Spleen (tissue), 7 donors: ENCODE results near the gene KCNK5.

Experiments
- POLR2A ChIP-seq, 3 donors: fragments of 450-650 bp; IDR thresholded peaks; one replicate each; pipeline ENCODE4 v1.5.1; 2017; ENCODE audit warnings: antibody characterized with exemption in 3 of 3, mild to moderate bottlenecking in 1 of 3
- POLR2AphosphoS5 ChIP-seq, 3 donors: sonication (generic); formaldehyde crosslinking; IDR thresholded peaks; one replicate each; pipeline ENCODE4 v1.5.1; 2017; ENCODE audit warnings: antibody characterized with exemption in 3 of 3
- TF ChIP-seq, protein P1 (sequence below), 11 experiments: fragments of 200-600 bp in 7 of 11; fragments of 450-650 bp in 4 of 11; sonication (generic) in 4 of 11; IDR thresholded peaks in 8 of 11; conservative IDR thresholded peaks in 3 of 11; 1 replicate in 7 of 11; 2 replicates in 4 of 11; pipeline versions ENCODE4 v1.4.0 to v1.8.0; 2016 to 2021; ENCODE audit warnings: antibody characterized with exemption in 11 of 11, inconsistent platforms in 4 of 11, mild to moderate bottlenecking in 1 of 11
- donor health status: DM: no; HTN: no; CAD: no; lungs with moderate emphysema.
- donor health status: DM: no; HTN: no; CAD: no.
- donor health status: DM: no; HTN: no; CAD: no.

- TF ChIP-seq, protein P1, sequence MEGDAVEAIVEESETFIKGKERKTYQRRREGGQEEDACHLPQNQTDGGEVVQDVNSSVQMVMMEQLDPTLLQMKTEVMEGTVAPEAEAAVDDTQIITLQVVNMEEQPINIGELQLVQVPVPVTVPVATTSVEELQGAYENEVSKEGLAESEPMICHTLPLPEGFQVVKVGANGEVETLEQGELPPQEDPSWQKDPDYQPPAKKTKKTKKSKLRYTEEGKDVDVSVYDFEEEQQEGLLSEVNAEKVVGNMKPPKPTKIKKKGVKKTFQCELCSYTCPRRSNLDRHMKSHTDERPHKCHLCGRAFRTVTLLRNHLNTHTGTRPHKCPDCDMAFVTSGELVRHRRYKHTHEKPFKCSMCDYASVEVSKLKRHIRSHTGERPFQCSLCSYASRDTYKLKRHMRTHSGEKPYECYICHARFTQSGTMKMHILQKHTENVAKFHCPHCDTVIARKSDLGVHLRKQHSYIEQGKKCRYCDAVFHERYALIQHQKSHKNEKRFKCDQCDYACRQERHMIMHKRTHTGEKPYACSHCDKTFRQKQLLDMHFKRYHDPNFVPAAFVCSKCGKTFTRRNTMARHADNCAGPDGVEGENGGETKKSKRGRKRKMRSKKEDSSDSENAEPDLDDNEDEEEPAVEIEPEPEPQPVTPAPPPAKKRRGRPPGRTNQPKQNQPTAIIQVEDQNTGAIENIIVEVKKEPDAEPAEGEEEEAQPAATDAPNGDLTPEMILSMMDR (IDR thresholded peaks at IDR 0.05 in 8 of 11, conservative IDR thresholded peaks at IDR 0.05 in 3 of 11): no peak
- TF ChIP-seq POLR2AphosphoS5 (IDR thresholded peaks at IDR 0.05) (no peak), POLR2A (IDR thresholded peaks at IDR 0.05) (no peak)
These were observed 8.2 kb downstream of the KCNK5 start for GRCh38 chr6:39221115-39221514.
